ENCODE results near the gene POLA2. TPM values are rescaled to one million over a fixed set of nuclear protein-coding genes. Genes with fewer than 3 reads are reported as not detected.

Gene POLA2
- total RNA-seq, 1 experiment from 2014 or later = 35.6 TPM

GRCh38 chr11:65325435-65325834 lies 63.7 kb downstream of the POLA2 start:
- Mint-ChIP-seq H3K4me3 (no peak overlapping the region), H3K27me3 (ENCODE audit: low read depth) (peaks cover 3% of the 10 kb centered on the region), H3K4me1 (peaks cover 11% of the 10 kb centered on the region), H3K27ac (no peak overlapping the region), H3K36me3 (peaks cover 16% of the 10 kb centered on the region), H3K9me3 (no peaks in the 10 kb centered on the region)
- ChIA-PET CTCF (interaction anchor here (1.4 to 4.8 kb wide), 2 partner anchors 10 to 75 kb away, joined by 3 to 34 read pairs; partner anchors contain the start of gene CDC42EP2), POLR2A (no interaction called here)
- TF ChIP-seq FOXP1 (CRISPR knock-in tag; IDR thresholded peaks at IDR 0.05; ENCODE audit: borderline replicate concordance) (no peak), MXD4 (CRISPR knock-in tag; IDR thresholded peaks at IDR 0.05; ENCODE audit: borderline replicate concordance) (no peak), NFATC4 (CRISPR knock-in tag; IDR thresholded peaks at IDR 0.05) (no peak), ERG (CRISPR knock-in tag; IDR thresholded peaks at IDR 0.05) (no peak), ZNF263 (CRISPR knock-in tag; IDR thresholded peaks at IDR 0.05; ENCODE audit: low read depth) (no peak), ZNF396 (CRISPR knock-in tag; IDR thresholded peaks at IDR 0.05; ENCODE audit: borderline replicate concordance) (no peak), PRDM15 (CRISPR knock-in tag; IDR thresholded peaks at IDR 0.05) (no peak)
- TF ChIP-seq, protein P1, sequence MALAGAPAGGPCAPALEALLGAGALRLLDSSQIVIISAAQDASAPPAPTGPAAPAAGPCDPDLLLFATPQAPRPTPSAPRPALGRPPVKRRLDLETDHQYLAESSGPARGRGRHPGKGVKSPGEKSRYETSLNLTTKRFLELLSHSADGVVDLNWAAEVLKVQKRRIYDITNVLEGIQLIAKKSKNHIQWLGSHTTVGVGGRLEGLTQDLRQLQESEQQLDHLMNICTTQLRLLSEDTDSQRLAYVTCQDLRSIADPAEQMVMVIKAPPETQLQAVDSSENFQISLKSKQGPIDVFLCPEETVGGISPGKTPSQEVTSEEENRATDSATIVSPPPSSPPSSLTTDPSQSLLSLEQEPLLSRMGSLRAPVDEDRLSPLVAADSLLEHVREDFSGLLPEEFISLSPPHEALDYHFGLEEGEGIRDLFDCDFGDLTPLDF (CRISPR knock-in tag; IDR thresholded peaks at IDR 0.05) = no peak
- ATAC-seq (no peak), DNase-seq (ENCODE audit: low spot score) (no peak)

DNA sequence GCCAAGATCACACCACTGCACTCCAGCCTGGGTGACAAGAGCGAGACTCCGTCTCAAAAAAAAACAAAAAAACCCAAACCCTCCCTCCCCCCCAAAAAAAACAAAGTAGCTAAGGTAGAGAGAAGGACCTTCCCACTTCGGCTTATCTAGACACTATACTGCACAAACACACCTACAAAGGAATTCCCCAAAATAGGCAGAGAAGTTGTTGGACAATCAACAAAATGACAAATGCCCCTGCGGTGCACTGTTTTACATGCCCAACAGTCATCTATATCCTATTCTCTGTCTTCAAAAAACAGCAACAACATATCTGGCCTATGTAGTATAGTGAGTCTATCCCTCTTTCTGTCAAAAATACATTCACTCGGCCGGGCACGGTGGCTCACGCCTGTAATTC lies 65.3 kb downstream of the POLA2 start:
- DNase-seq (ENCODE audit: low spot score) (no peak), ATAC-seq (no peak)
- Mint-ChIP-seq H3K36me3 (peaks cover 7% of the 10 kb centered on the region), H3K4me1 (peaks cover 11% of the 10 kb centered on the region), H3K4me3 (no peak overlapping the region), H3K27ac (no peak overlapping the region), H3K9me3 (no peaks in the 10 kb centered on the region), H3K27me3 (ENCODE audit: low read depth) (peaks cover 5% of the 10 kb centered on the region)
- ChIA-PET CTCF (interaction anchor here (0.6 to 4.8 kb wide), 3 partner anchors 11 to 142 kb away, joined by 3 to 34 read pairs (median 4); partner anchors contain the start of gene CDC42EP2), POLR2A (interaction anchor here (1.0 to 1.6 kb wide), 3 partner anchors 10 to 52 kb away, joined by 3 to 5 read pairs (median 4); partner anchors contain the start of gene CDC42EP2)
- TF ChIP-seq MXD4 (CRISPR knock-in tag; IDR thresholded peaks at IDR 0.05; ENCODE audit: borderline replicate concordance) = no peak
- no peak for TF ChIP-seq ZNF263 (CRISPR knock-in tag; IDR thresholded peaks at IDR 0.05; ENCODE audit: low read depth)

DNA sequence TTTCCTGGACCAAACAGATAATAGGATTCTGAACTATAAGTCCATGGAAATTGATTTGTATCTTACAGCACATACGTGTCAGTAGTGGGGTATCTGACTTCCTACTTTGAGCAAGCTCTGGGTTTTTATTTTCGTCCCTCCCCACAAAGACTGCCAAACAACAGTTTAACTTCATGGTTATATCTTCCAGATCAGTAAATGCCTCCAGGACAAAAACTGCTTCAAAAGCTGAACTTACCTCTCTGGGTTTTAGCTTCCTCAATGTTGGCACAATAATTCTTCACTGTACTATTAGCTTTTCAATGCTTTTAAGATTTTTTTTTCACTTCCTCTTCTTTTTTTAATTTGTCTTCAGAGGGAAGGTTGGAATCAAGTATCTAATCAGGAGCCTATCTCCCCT lies 67.7 kb downstream of the POLA2 start:
- Mint-ChIP-seq H3K36me3 (no peaks in the 10 kb centered on the region), H3K27ac (no peak overlapping the region), H3K9me3 (no peaks in the 10 kb centered on the region), H3K4me3 (no peak overlapping the region; the same call in 1 of the 2 replicates), H3K4me1 (peaks cover 8% of the 10 kb centered on the region), H3K27me3 (ENCODE audit: low read depth) (peaks cover 5% of the 10 kb centered on the region)
- ChIA-PET CTCF (interaction anchor here (0.7 to 9.0 kb wide), 37 partner anchors 9 to 527 kb away, joined by 3 to 232 read pairs (median 4); partner anchors contain the start of genes CAPN1, CDC42EP2, FAU and MAP4K2), POLR2A (interaction anchor here (0.7 to 2.4 kb wide), 4 partner anchors 15 to 906 kb away, joined by 3 to 11 read pairs (median 4); partner anchors contain the start of genes CDC42EP2 and POLA2)
- DNase-seq (ENCODE audit: low spot score) (no peak), ATAC-seq (no peak)
- no peak for TF ChIP-seq AFF4 (CRISPR knock-in tag; IDR thresholded peaks at IDR 0.05; ENCODE audit: borderline replicate concordance)
- TF ChIP-seq MLX (CRISPR knock-in tag; IDR thresholded peaks at IDR 0.05) = no peak
- no peak for TF ChIP-seq GABPB1 (CRISPR knock-in tag; IDR thresholded peaks at IDR 0.05)
- TF ChIP-seq, protein P2, sequence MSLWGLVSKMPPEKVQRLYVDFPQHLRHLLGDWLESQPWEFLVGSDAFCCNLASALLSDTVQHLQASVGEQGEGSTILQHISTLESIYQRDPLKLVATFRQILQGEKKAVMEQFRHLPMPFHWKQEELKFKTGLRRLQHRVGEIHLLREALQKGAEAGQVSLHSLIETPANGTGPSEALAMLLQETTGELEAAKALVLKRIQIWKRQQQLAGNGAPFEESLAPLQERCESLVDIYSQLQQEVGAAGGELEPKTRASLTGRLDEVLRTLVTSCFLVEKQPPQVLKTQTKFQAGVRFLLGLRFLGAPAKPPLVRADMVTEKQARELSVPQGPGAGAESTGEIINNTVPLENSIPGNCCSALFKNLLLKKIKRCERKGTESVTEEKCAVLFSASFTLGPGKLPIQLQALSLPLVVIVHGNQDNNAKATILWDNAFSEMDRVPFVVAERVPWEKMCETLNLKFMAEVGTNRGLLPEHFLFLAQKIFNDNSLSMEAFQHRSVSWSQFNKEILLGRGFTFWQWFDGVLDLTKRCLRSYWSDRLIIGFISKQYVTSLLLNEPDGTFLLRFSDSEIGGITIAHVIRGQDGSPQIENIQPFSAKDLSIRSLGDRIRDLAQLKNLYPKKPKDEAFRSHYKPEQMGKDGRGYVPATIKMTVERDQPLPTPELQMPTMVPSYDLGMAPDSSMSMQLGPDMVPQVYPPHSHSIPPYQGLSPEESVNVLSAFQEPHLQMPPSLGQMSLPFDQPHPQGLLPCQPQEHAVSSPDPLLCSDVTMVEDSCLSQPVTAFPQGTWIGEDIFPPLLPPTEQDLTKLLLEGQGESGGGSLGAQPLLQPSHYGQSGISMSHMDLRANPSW (CRISPR knock-in tag; conservative IDR thresholded peaks at IDR 0.05; ENCODE audit: low read depth) = no peak
- TF ChIP-seq ERG (CRISPR knock-in tag; IDR thresholded peaks at IDR 0.05) = no peak
- no peak for TF ChIP-seq HMGA2 (CRISPR knock-in tag; IDR thresholded peaks at IDR 0.05)
- TF ChIP-seq EMX1 (CRISPR knock-in tag; IDR thresholded peaks at IDR 0.05) = no peak
- TF ChIP-seq TP53 (CRISPR knock-in tag; IDR thresholded peaks at IDR 0.05) = no peak
